OCI-LY3 (cell line): Measurements from ENCODE around the gene UNC5C.

Experiments used
- EZH2phosphoT487 ChIP-seq: fragments of 200-600 bp; shearing (Covaris generic); IDR thresholded peaks from 2 replicates; pipeline ENCODE4 v1.6.1; 2018; ENCODE audit warnings: antibody characterized with exemption, mixed run types, low read depth
- TF ChIP-seq, protein P1 (sequence below): fragments of 200-600, 300-600 bp; sonication (generic); IDR thresholded peaks from 2 replicates; pipeline ENCODE4 v1.5.1; 2014; ENCODE audit warnings: antibody characterized with exemption, low read length, low read depth

GRCh38 chr4:95289028-95289634 is 259.6 kb downstream of the UNC5C start:
- TF ChIP-seq, protein P1, sequence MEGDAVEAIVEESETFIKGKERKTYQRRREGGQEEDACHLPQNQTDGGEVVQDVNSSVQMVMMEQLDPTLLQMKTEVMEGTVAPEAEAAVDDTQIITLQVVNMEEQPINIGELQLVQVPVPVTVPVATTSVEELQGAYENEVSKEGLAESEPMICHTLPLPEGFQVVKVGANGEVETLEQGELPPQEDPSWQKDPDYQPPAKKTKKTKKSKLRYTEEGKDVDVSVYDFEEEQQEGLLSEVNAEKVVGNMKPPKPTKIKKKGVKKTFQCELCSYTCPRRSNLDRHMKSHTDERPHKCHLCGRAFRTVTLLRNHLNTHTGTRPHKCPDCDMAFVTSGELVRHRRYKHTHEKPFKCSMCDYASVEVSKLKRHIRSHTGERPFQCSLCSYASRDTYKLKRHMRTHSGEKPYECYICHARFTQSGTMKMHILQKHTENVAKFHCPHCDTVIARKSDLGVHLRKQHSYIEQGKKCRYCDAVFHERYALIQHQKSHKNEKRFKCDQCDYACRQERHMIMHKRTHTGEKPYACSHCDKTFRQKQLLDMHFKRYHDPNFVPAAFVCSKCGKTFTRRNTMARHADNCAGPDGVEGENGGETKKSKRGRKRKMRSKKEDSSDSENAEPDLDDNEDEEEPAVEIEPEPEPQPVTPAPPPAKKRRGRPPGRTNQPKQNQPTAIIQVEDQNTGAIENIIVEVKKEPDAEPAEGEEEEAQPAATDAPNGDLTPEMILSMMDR: no peak
- TF ChIP-seq EZH2phosphoT487: no peak
